MM.1S (cell line): Measurements from ENCODE around the gene RPL36A.

Experiments used
- DNase-seq: peaks from one replicate; pipeline ENCODE4 v3.0.0-alpha.2; 2015
- H2AFZ ChIP-seq: fragments of 300-600 bp; sonication (generic); 2 replicates; pipeline ENCODE4 v1.6.0; 2016; ENCODE audit warnings: antibody characterized with exemption, low read length
- H3F3A ChIP-seq: fragments of 300-600 bp; sonication (generic); 2 replicates; pipeline ENCODE4 v1.6.1; 2016; ENCODE audit warnings: mild to moderate bottlenecking, antibody characterized with exemption, low read length, moderate library complexity, mixed read lengths; ENCODE audit not compliant: insufficient read depth
- H3K27ac ChIP-seq: fragments of 300-600 bp; sonication (generic); 2 replicates; pipeline ENCODE4 v1.5.1; 2016; ENCODE audit warnings: mild to moderate bottlenecking, low read length
- H3K27me3 ChIP-seq: fragments of 300-600 bp; sonication (generic); replicated peaks from 2 replicates; pipeline ENCODE4 v1.6.0; 2016; ENCODE audit warnings: low read length; ENCODE audit not compliant: insufficient read depth
- H3K36me3 ChIP-seq: fragments of 300-600 bp; sonication (generic); replicated peaks from 2 replicates; pipeline ENCODE4 v1.6.1; 2016; ENCODE audit warnings: mild to moderate bottlenecking, low read length, mixed read lengths; ENCODE audit not compliant: insufficient read depth
- H3K4me1 ChIP-seq: fragments of 300-600 bp; sonication (generic); 2 replicates; pipeline ENCODE4 v1.6.1; 2016; ENCODE audit warnings: low read length, mixed read lengths
- H3K4me2 ChIP-seq: fragments of 300-600 bp; sonication (generic); 2 replicates; pipeline ENCODE4 v1.6.0; 2016; ENCODE audit warnings: low read depth, low read length
- H3K4me3 ChIP-seq: fragments of 300-600 bp; sonication (generic); 2 replicates; pipeline ENCODE4 v1.5.1; 2016; ENCODE audit warnings: low read length, mixed read lengths
- H3K79me2 ChIP-seq: fragments of 300-600 bp; sonication (generic); 2 replicates; pipeline ENCODE4 v1.6.1; 2016; ENCODE audit warnings: mixed run types, low read length, mixed read lengths
- H3K9ac ChIP-seq: fragments of 300-600 bp; sonication (generic); 2 replicates; pipeline ENCODE4 v1.6.1; 2016; ENCODE audit warnings: low read length, mixed read lengths
- H3K9me2 ChIP-seq: fragments of 300-600 bp; sonication (generic); replicated peaks from 2 replicates; pipeline ENCODE4 v1.6.1; 2016; ENCODE audit warnings: mild to moderate bottlenecking, low read length, mixed read lengths; ENCODE audit not compliant: insufficient read depth
- H3K9me3 ChIP-seq: fragments of 300-600 bp; sonication (generic); replicated peaks from 2 replicates; pipeline ENCODE4 v1.6.1; 2016; ENCODE audit warnings: mild to moderate bottlenecking, low read length, mixed read lengths; ENCODE audit not compliant: insufficient read depth
- H4K20me1 ChIP-seq: fragments of 300-600 bp; sonication (generic); 2 replicates; pipeline ENCODE4 v1.6.1; 2016; ENCODE audit warnings: mild to moderate bottlenecking, low read length, moderate library complexity, mixed read lengths; ENCODE audit not compliant: insufficient read depth
- CTCF ChIP-seq: fragments of 300-600 bp; sonication (generic); IDR thresholded peaks from 2 replicates; pipeline ENCODE4 v1.5.1; 2016; ENCODE audit warnings: antibody characterized with exemption, low read length, mixed read lengths
- EZH2 ChIP-seq: fragments of 300-600 bp; sonication (generic); optimal IDR thresholded peaks from 2 replicates; pipeline ENCODE3; 2017; ENCODE audit warnings: low read depth, mild to moderate bottlenecking, antibody characterized with exemption, low read length, mixed read lengths
- EZH2phosphoT487 ChIP-seq: fragments of 300-600 bp; sonication (generic); IDR thresholded peaks from 2 replicates; pipeline ENCODE4 v1.6.1; 2018; ENCODE audit warnings: antibody characterized with exemption, low read length

Gene RPL36A

GRCh38 chrX:101394372-101394771 lies 3.6 kb downstream of the RPL36A start:
- peaks cover 25% of the 10 kb centered on the region for H3F3A ChIP-seq
- H2AFZ ChIP-seq = no peak overlapping the region
- H3K27me3 ChIP-seq = no peaks in the 10 kb centered on the region
- H3K9me2 ChIP-seq = no peaks in the 10 kb centered on the region
- peaks cover 20% of the 10 kb centered on the region for H3K79me2 ChIP-seq
- TF ChIP-seq EZH2phosphoT487 (no peak), CTCF (no peak), EZH2 (no peak)
- H3K4me1 ChIP-seq = no peaks in the 10 kb centered on the region
- peaks cover 4% of the 10 kb centered on the region; the same call in 1 of the 2 replicates for H3K36me3 ChIP-seq
- no peak overlapping the region for H3K9ac ChIP-seq
- no peak overlapping the region for H3K4me2 ChIP-seq
- no peak overlapping the region for H3K4me3 ChIP-seq
- H4K20me1 ChIP-seq = no peaks in the 10 kb centered on the region
- no peak for DNase-seq
- no peaks in the 10 kb centered on the region for H3K9me3 ChIP-seq
- no peak overlapping the region for H3K27ac ChIP-seq

- no peak overlapping the region for H2AFZ ChIP-seq
- peaks cover 20% of the 10 kb centered on the region for H3K79me2 ChIP-seq
- no peak overlapping the region for H3K27ac ChIP-seq
- TF ChIP-seq EZH2 (no peak), EZH2phosphoT487 (no peak), CTCF (no peak)
- H3K9me3 ChIP-seq = no peaks in the 10 kb centered on the region
- no peaks in the 10 kb centered on the region for H4K20me1 ChIP-seq
- no peaks in the 10 kb centered on the region for H3K27me3 ChIP-seq
- peaks cover 25% of the 10 kb centered on the region for H3F3A ChIP-seq
- no peak overlapping the region for H3K4me2 ChIP-seq
- DNase-seq = no peak
- no peaks in the 10 kb centered on the region for H3K9me2 ChIP-seq
- peaks cover 4% of the 10 kb centered on the region; the same call in 1 of the 2 replicates for H3K36me3 ChIP-seq
- no peak overlapping the region for H3K9ac ChIP-seq
- H3K4me3 ChIP-seq = no peak overlapping the region
- no peaks in the 10 kb centered on the region for H3K4me1 ChIP-seq
Measured at GRCh38 chrX:101395789-101396188, 5.0 kb downstream of the RPL36A start.

GRCh38 chrX:101397779-101398178 lies 7.0 kb downstream of the RPL36A start:
- Histone ChIP-seq H3K4me1 (no peaks in the 10 kb centered on the region), H4K20me1 (no peaks in the 10 kb centered on the region), H3K79me2 (peaks cover under 1% of the 10 kb centered on the region; the same call in 1 of the 2 replicates), H3K27ac (no peak overlapping the region), H3K36me3 (no peaks in the 10 kb centered on the region), H3K4me2 (no peak overlapping the region), H3K4me3 (no peak overlapping the region), H2AFZ (no peak overlapping the region), H3F3A (peaks cover 25% of the 10 kb centered on the region; the same call in 1 of the 2 replicates), H3K9me3 (no peaks in the 10 kb centered on the region), H3K27me3 (no peaks in the 10 kb centered on the region), H3K9me2 (no peaks in the 10 kb centered on the region), H3K9ac (no peak overlapping the region)
- DNase-seq = no peak
- no peak for TF ChIP-seq CTCF
- no peak for TF ChIP-seq EZH2phosphoT487
- no peak for TF ChIP-seq EZH2
